Hepatocyte (in vitro differentiated cells): ENCODE measurements around the gene MTA1. TPM values are rescaled to one million over a fixed set of nuclear protein-coding genes. Genes with fewer than 3 reads are reported as not detected.

ENCODE experiments used
- DNase-seq: peaks from one replicate; pipeline ENCODE4 v3.0.0-alpha.2; 2016; ENCODE audit warnings: low spot score
- H2AFZ ChIP-seq: fragments of 200-600 bp; sonication (generic); 2 replicates; pipeline ENCODE4 v1.6.0; 2016; ENCODE audit warnings: antibody characterized with exemption, mild to moderate bottlenecking
- H3K27ac ChIP-seq: fragments of 200-600 bp; sonication (generic); 2 replicates; pipeline ENCODE4 v1.5.1; 2016; ENCODE audit warnings: mild to moderate bottlenecking
- H3K27me3 ChIP-seq: fragments of 200-600 bp; sonication (generic); 2 replicates; pipeline ENCODE4 v1.6.1; 2016
- H3K36me3 ChIP-seq: fragments of 200-600 bp; sonication (generic); replicated peaks from 2 replicates; pipeline ENCODE4 v1.5.1; 2016; ENCODE audit warnings: low read depth; ENCODE audit not compliant: insufficient read depth
- H3K4me1 ChIP-seq: fragments of 200-600 bp; sonication (generic); 2 replicates; pipeline ENCODE4 v1.5.1; 2016; ENCODE audit warnings: mild to moderate bottlenecking, moderate library complexity; ENCODE audit not compliant: insufficient read depth
- H3K4me2 ChIP-seq: fragments of 200-600 bp; sonication (generic); 2 replicates; pipeline ENCODE4 v1.6.0; 2016
- H3K4me3 ChIP-seq: fragments of 200-600 bp; sonication (generic); 2 replicates; pipeline ENCODE4 v1.5.1; 2016; ENCODE audit warnings: mild to moderate bottlenecking
- H3K79me2 ChIP-seq: fragments of 200-600 bp; sonication (generic); 2 replicates; pipeline ENCODE4 v1.6.0; 2017; ENCODE audit warnings: mild to moderate bottlenecking
- H3K9me2 ChIP-seq: fragments of 200-600 bp; sonication (generic); replicated peaks from 2 replicates; pipeline ENCODE4 v1.6.0; 2017; ENCODE audit warnings: mild to moderate bottlenecking; ENCODE audit not compliant: insufficient read depth
- H3K9me3 ChIP-seq: fragments of 200-600 bp; sonication (generic); 2 replicates; pipeline ENCODE4 v1.5.1; 2016; ENCODE audit warnings: low read depth, mild to moderate bottlenecking
- H4K20me1 ChIP-seq: fragments of 200-600 bp; sonication (generic); 2 replicates; pipeline ENCODE4 v1.6.0; 2016; ENCODE audit warnings: mild to moderate bottlenecking; ENCODE audit not compliant: insufficient read depth, poor library complexity, severe bottlenecking
- EZH2 ChIP-seq: fragments of 200-600 bp; sonication (generic); IDR thresholded peaks from 2 replicates; pipeline ENCODE4 v1.6.1; 2016; ENCODE audit warnings: antibody characterized with exemption, mild to moderate bottlenecking, borderline replicate concordance
- EZH2phosphoT487 ChIP-seq: fragments of 200-600 bp; sonication (generic); IDR thresholded peaks from one replicate; pipeline ENCODE4 v1.6.1; 2018; ENCODE audit warnings: antibody characterized with exemption, mild to moderate bottlenecking, low read depth, moderate library complexity; ENCODE audit not compliant: unreplicated experiment, severe bottlenecking
- WGBS: methylation state at CpG from one replicate; pipeline ENCODE4 v1.1.6; 2016; ENCODE audit warnings: low lambda C conversion rate; ENCODE audit errors: missing lambda C conversion rate; 5-methylcytosine and 5-hydroxymethylcytosine counted together
- polyA plus RNA-seq: library from polyadenylated mRNA; unstranded; fragments of >200 nt; fragmentation: Nextera tagmentation; extraction: Ambion mirVana; gene quantifications from 2 replicates; pipeline ENCODE4 v1.2.1, GENCODE V29; 2016
- total RNA-seq: library from RNA; depleted of rRNA; stranded (reverse); fragments of >200 nt; gene quantifications from 2 replicates; pipeline ENCODE4 v1.2.3, GENCODE V29; 2014
- TF ChIP-seq, protein P1 (sequence below): fragments of 200-600 bp; sonication (generic); IDR thresholded peaks from 2 replicates; pipeline ENCODE4 v1.5.1; 2016; ENCODE audit warnings: antibody characterized with exemption, mild to moderate bottlenecking; ENCODE audit not compliant: poor library complexity

The MTA1 gene
- total and polyA plus RNA-seq, 2 experiments from 2014 or later = 48.1 to 52.7 TPM

DNA sequence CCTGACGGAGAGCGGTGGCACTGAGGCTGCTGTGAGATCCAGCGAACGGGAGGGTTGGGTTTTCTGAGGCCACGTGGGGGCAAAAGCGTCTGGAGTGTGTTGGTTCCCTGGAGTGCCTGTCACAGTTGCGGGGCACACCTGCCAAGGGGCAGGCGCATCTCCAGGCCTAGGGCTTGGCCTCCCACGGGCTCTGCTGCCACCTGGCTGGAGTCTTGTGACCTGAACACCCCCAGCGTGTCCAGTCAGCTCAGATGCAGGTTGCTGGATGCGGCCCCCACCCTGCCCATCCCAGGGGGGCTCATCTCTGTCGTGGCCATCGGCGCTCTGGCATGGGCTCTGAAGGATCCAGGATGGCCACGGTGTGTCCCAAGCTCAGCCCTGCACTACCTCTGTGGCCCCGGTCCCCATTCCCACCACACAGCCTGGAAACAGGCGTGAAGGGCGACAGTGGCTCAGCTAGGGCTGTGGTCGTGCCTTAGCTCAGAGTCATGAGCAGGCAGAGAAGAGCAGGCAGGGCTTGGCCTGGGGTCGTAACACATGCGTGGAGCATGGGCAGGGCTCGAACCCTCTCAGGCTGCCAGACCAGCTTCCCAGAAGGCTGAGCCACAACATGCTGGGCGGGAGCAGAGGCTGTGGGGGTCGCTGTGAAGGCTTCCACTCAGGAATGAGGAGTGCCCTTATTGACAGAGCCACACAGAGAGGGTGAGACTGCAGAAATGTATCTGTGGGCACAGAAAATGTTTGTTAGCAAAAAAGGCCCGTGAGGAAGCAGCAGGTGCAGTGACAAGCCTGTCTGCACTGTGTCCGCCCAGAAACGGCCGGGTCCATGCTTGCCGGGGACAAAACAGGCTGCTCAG lies 31.5 kb downstream of the MTA1 start:
- WGBS = 93% methylated on average over 23 of the region's 29 CpGs
- H3K9me2 ChIP-seq = no peaks in the 10 kb centered on the region
- H3K4me3 ChIP-seq = no peak overlapping the region
- H3K79me2 ChIP-seq = no peaks in the 10 kb centered on the region
- H3K27me3 ChIP-seq = no peaks in the 10 kb centered on the region
- no peak overlapping the region for H3K27ac ChIP-seq
- no peaks in the 10 kb centered on the region for H3K9me3 ChIP-seq
- TF ChIP-seq, protein P1, sequence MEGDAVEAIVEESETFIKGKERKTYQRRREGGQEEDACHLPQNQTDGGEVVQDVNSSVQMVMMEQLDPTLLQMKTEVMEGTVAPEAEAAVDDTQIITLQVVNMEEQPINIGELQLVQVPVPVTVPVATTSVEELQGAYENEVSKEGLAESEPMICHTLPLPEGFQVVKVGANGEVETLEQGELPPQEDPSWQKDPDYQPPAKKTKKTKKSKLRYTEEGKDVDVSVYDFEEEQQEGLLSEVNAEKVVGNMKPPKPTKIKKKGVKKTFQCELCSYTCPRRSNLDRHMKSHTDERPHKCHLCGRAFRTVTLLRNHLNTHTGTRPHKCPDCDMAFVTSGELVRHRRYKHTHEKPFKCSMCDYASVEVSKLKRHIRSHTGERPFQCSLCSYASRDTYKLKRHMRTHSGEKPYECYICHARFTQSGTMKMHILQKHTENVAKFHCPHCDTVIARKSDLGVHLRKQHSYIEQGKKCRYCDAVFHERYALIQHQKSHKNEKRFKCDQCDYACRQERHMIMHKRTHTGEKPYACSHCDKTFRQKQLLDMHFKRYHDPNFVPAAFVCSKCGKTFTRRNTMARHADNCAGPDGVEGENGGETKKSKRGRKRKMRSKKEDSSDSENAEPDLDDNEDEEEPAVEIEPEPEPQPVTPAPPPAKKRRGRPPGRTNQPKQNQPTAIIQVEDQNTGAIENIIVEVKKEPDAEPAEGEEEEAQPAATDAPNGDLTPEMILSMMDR = no peak
- no peak for DNase-seq
- H3K36me3 ChIP-seq = no peaks in the 10 kb centered on the region
- no peak overlapping the region for H2AFZ ChIP-seq
- H3K4me2 ChIP-seq = no peak overlapping the region
- no peaks in the 10 kb centered on the region for H4K20me1 ChIP-seq
- H3K4me1 ChIP-seq = no peaks in the 10 kb centered on the region

DNA sequence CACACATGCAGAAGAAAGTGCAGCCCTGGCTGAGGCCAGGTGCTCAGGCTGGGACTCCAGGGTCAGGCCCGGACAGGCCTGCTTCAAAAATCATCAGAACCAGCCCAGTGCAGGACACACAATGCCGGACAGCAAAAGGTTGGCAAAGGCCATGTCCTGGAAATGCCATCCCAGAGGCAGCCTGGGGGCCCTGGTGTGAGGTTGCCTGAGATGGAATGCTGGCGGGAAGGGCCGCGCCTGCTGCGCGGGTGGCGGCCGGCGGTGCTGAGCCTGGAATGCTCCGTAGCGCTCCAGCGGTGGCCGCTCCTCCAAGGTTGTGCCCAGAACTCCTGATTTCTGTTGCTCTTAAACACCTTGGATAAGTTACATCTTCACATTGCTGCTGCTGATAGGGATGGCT lies 33.3 kb downstream of the MTA1 start:
- no peaks in the 10 kb centered on the region for H3K79me2 ChIP-seq
- no peaks in the 10 kb centered on the region for H3K36me3 ChIP-seq
- H2AFZ ChIP-seq = no peak overlapping the region
- H3K9me2 ChIP-seq = no peaks in the 10 kb centered on the region
- H3K4me3 ChIP-seq = no peak overlapping the region
- H3K4me1 ChIP-seq = no peaks in the 10 kb centered on the region
- H3K27me3 ChIP-seq = no peaks in the 10 kb centered on the region
- no peak for TF ChIP-seq EZH2
- TF ChIP-seq, protein P1 = no peak
- no peak for TF ChIP-seq EZH2phosphoT487
- no peaks in the 10 kb centered on the region for H3K9me3 ChIP-seq
- no peaks in the 10 kb centered on the region for H4K20me1 ChIP-seq
- H3K27ac ChIP-seq = no peak overlapping the region
- WGBS = 90% methylated on average over 14 of the region's 14 CpGs
- no peak overlapping the region for H3K4me2 ChIP-seq
- no peak for DNase-seq

DNA sequence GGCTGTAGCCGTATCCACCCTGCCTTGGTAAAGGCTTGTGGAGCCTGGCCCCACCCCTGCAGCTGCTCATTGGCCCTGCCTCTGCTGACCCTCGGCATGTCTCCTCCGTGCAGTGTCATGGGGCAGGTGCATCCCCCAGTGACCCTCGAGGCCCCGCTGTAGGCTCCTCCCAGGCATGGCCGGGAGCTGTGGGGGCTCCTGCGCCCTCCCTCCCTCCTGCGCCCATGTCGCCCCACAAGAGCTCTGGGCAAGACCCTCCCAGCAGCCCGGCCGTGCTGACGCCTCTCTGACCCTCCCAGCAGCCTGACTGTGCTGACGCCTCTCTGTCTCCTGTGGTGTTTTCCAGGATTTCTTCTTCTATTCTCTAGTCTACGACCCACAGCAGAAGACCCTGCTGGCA lies 34.2 kb downstream of the MTA1 start:
- no peaks in the 10 kb centered on the region for H3K27me3 ChIP-seq
- 93% methylated on average over 14 of the region's 14 CpGs for WGBS
- H3K36me3 ChIP-seq = no peaks in the 10 kb centered on the region
- TF ChIP-seq EZH2phosphoT487 = no peak
- no peak for TF ChIP-seq EZH2
- TF ChIP-seq, protein P1 = no peak
- H3K27ac ChIP-seq = no peak overlapping the region
- H3K4me2 ChIP-seq = no peak overlapping the region
- DNase-seq = no peak
- H3K4me3 ChIP-seq = no peak overlapping the region
- H2AFZ ChIP-seq = no peak overlapping the region
- no peaks in the 10 kb centered on the region for H3K9me2 ChIP-seq
- H3K79me2 ChIP-seq = no peaks in the 10 kb centered on the region
- H4K20me1 ChIP-seq = no peaks in the 10 kb centered on the region
- no peaks in the 10 kb centered on the region for H3K9me3 ChIP-seq
- no peaks in the 10 kb centered on the region for H3K4me1 ChIP-seq
